Measurements from ENCODE around the gene MTHFD1L. TPM values are rescaled to one million over a fixed set of nuclear protein-coding genes. Genes with fewer than 3 reads are reported as not detected.
"Not testable (repeated sequence)": the region's sequence is repeated elsewhere in the genome, so short reads cannot be mapped to it uniquely, and the experiment has no call there.

Gene MTHFD1L
- total RNA-seq, 1 donor from 2014 or later: 70.3 TPM

GRCh38 chr6:151067684-151068596 lies 202.4 kb downstream of the MTHFD1L start:
- DNase-seq (ENCODE audit: low spot score): peak; percentile 65

- no peak for DNase-seq (ENCODE audit: low spot score)
Measured at GRCh38 chr6:151068761-151069312, 203.3 kb downstream of the MTHFD1L start.

DNA sequence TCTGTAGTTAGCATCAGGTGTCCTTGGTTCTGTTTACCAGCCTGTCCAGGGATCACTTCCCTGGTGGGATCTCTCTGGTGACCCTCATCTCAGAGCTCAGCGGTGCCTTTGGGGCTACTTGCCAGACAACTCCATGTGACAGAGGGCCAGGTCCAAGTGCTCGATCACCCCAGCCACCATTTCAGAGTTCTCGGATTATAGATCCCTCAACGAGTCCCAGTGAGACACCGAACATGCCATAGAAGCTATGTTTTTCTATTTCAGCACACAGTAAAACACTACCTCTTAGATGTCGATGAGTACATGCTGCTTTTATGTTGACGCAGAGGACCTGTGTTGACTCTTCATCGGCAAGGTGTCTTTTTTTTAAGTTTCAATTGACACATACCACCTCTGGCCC lies 204.1 kb downstream of the MTHFD1L start:
- no peak for DNase-seq (ENCODE audit: low spot score)

GRCh38 chr6:151070631-151071051 lies 205.1 kb downstream of the MTHFD1L start:
- DNase-seq (ENCODE audit: low spot score): no peak

DNA sequence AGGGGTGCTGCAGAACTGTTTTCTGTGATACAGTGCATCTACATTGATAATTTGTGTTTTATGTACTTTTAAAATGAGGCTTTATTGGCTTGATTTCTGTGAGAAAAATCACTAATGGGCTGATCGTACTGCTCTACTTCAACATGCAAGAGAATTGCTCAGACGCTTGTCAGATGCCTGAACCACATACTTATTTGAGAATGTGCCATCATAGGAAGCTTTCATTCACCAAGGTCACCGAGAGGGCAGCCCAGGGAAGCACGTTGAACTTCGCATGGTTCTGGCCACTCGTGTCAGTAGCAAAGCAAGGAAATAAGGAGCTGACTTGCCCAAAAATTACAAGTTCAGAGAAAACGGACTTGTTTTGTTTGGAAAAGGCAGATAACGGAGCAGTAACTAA lies 205.8 kb downstream of the MTHFD1L start:
- DNase-seq (ENCODE audit: low spot score): peak; percentile 76

DNA sequence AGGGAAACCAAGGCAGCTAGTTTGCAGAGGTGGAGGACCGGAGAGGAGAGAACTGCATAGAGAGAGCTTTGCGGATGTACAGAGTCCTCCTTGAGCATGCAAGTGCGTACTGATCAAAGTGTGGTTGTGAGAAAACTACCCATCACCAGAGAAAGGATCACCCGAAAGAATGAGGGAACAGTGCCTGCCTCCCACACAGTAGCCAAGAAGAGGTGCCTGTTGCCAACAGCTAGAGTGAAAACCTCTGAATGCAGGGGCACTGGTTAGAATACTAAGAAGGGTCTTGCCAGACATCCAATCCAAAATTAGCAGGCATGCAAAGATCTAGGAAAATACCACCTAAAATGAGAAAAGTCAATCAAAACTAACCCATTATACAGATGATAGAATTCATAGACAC lies 207.6 kb downstream of the MTHFD1L start:
- no peak for DNase-seq (ENCODE audit: low spot score)

- no peak for DNase-seq (ENCODE audit: low spot score)
Measured at GRCh38 chr6:151073701-151074100, 208.2 kb downstream of the MTHFD1L start.

DNA sequence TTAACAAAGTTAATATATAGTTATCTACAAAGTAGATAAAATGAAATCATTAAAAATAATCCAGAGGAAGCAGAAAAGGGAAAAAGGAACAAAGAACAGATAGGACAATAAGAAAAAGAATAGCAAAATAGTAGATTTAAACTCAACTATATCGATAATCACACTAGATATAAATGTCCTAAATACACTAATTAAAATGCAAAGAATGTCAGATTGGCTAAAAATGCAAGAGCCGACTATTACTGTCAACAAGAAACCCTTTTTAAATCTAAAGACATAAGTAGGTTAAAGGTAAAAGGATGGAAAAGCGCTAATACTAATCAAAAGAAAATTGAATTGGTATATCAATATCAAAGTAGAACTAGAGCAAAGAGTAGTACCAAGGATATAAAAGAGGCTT lies 209.5 kb downstream of the MTHFD1L start:
- DNase-seq (ENCODE audit: low spot score): no peak

DNA sequence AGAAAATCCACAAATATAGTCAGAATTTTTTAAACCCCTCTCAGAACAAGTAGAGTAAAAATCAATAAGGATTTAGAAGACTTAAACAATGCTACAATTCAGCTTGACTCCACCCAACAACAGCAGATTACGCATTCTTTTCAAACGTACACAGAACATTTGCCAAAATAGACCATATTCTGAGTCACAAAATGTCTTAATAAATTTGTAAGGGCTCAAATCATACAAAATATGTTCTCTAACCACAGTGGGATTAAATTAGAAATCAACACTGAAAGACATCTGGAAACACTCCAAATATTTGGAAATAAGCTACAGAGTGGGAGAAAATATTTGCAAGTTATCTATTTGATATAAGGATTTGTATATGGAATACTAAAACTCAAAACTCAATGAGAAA lies 210.0 kb downstream of the MTHFD1L start:
- DNase-seq (ENCODE audit: low spot score): no peak

- no peak for DNase-seq (ENCODE audit: low spot score)
Measured at GRCh38 chr6:151075930-151076555, 210.5 kb downstream of the MTHFD1L start.

DNA sequence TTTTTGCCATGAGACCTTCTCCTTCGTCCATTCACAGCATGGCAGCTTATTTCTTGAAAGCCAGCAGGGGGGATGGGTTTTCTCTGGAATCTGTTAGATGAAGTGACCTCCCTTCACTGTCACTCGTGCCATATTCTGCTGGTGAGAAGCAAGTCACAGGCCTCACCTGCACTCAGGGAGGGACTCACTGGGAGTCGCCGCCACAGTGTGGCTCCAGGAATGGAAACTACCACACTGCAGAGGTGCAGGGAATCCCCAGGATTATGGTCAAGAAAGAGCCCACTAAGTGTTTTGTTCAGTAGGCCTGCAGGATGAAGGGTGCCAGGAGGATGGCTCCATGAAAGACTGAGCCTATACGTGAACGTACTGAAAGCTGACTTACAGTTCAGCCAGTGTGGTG lies 213.2 kb downstream of the MTHFD1L start:
- DNase-seq (ENCODE audit: low spot score): no peak

- no peak for DNase-seq (ENCODE audit: low spot score)
Measured at GRCh38 chr6:151081656-151082055, 216.2 kb downstream of the MTHFD1L start.

GRCh38 chr6:151082079-151082478 lies 216.6 kb downstream of the MTHFD1L start:
- no peak for DNase-seq (ENCODE audit: low spot score)

GRCh38 chr6:151084275-151084674 lies 218.8 kb downstream of the MTHFD1L start:
- no peak for DNase-seq (ENCODE audit: low spot score)

GRCh38 chr6:151087055-151087454 lies 221.6 kb downstream of the MTHFD1L start:
- not testable (repeated sequence) for DNase-seq (ENCODE audit: low spot score)

DNA sequence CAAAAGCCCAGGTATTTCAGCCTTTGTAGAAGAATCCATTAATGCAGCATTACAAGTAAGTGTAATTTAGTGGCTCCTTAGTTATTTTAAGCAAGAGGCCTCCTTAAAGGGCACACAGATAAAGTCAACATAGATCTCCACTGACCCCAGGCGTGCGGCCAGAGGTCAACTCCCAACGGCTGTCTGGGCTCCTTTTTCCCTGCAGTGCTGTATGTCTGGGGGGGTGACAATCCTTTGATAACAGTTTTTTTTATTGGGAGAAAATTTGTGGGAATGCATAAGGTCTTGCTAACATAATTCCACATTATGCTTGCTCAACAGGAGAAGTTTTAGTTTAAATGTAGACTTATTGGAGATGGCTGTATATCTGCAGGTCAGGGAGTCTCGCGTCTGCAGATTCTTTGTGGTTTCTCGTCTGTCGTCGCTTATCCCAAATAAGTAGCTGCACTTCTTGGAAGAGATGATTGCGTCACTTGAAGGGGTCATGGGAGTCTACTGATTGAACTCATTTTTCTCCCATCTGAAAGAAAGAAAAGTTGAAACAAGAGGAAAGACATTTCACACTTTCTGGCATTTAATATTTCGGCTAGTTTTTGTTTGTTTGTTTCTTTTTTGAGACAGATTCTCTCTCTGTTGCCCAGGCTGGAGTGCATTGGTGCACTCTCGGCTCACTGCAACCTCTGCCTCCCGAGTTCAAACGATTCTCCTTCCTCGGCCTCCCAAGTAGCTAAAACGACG lies 222.5 kb downstream of the MTHFD1L start:
- DNase-seq (ENCODE audit: low spot score): peak; percentile 89

DNA sequence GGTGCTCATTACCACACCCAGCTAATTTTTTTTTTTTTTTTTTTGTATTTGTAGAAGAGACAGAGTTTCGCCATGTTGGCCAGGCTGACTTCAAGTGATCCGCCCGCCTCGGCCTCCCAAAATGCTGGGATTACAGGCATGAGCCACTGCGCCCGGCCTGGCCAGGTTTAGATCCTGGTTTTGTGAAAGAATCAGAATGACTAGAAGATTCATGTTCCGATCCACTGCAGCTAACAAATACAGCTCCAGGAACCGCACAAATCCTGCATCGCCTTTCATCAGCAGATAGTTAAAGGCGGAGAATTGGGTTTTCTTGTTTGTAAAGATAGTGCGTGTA lies 223.1 kb downstream of the MTHFD1L start:
- no peak for DNase-seq (ENCODE audit: low spot score)

- DNase-seq (ENCODE audit: low spot score): no peak
Measured at GRCh38 chr6:151088963-151089362, 223.5 kb downstream of the MTHFD1L start.

DNA sequence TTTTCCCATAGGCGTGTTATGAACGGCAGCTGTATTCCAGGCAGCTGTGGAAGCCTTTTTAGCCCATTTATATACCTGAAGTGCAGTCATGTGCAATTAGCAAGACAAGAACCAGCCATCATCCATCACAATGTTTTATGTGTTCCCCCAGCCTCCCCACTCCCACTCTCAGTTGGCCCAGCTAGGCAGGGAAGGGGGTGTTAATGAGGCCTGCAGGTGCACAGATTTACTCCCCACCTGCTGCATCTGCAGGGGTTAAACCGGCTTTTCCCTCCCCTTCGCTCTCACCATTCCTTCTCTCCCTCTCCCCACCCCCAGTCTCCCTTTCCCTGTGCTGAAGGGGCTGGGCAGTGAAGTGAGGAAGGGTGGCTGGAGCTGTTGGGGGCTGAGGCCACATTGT lies 224.5 kb downstream of the MTHFD1L start:
- DNase-seq (ENCODE audit: low spot score): no peak

DNA sequence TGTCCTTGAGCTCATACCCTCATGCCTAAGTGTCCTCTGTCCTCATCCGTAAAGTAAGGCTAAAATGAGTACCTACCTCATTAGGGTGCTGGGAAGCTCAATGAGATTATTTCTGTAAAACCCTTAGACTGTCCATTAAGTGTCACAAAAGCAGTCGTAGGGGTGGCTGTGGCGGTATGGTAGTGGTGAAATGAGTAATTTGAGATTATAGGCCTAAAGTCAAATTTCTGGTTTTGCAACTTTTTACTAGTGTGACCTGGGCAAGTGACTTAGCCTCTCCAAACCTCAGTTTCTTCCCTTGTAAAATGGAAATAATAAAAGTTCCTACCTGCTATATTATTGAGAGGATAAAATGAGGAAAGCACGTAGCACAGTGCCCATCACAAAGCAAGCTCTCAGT lies 226.1 kb downstream of the MTHFD1L start:
- DNase-seq (ENCODE audit: low spot score): no peak

DNA sequence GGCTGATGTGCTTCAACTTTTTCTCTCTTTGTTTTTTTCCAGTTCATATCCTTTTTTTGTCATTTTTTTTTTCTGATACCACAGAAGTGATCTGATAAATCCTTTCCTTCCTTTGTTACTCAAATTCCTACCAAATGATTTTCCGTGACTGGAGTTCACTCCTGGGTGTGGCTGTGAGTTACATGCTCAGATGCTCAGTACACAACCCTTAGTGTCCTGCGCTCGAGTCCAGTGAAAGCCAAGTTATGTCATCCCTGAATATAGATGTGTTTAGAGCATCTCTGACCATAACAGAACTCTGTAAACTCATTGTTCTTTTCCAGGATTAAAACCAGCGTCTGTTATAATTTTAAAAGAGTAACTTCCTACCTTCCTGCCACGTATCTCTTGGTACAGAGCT lies 227.1 kb downstream of the MTHFD1L start:
- no peak for DNase-seq (ENCODE audit: low spot score)

DNA sequence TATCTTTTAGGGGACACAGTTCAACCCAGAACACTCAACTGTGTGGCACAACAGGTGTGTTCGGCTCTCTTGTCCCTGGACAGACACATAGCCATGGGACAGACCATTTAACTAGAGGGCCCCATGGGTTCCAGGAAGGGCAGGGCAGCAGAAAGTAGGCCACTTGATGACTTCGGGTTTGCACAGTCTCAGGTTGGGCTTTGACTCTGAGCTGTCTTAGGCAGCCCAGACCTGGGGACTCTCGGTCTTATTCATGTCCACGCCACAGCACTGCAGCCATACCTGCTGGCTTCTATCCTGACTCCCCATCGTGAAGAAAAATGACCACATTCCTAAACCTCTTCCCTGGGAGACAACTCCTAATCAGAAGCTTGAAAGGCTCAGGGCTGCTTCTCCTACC lies 228.2 kb downstream of the MTHFD1L start:
- no peak for DNase-seq (ENCODE audit: low spot score)

All from umbilical cord (tissue), 2 donors.